Measurements from ENCODE around the gene NYAP1.
"Not testable (repeated sequence)": the region's sequence is repeated elsewhere in the genome, so short reads cannot be mapped to it uniquely, and the experiment has no call there.

Gene NYAP1

GRCh38 chr7:100513212-100513810 is 29.6 kb downstream of the NYAP1 start:
- no peaks in the 10 kb centered on the region for H3K27me3 ChIP-seq (ENCODE audit: control insufficient read depth, insufficient read depth, low read length)
- H3K36me3 ChIP-seq (ENCODE audit: control insufficient read depth, insufficient read depth, low read length): no peaks in the 10 kb centered on the region

GRCh38 chr7:100515072-100515532 is 31.4 kb downstream of the NYAP1 start:
- no peak overlapping the region for H3K27ac ChIP-seq (ENCODE audit: low read depth, low read length)
- no peaks in the 10 kb centered on the region for H3K36me3 ChIP-seq (ENCODE audit: control insufficient read depth, insufficient read depth, low read length)
- no peak overlapping the region for H3K4me3 ChIP-seq (ENCODE audit: low read length)
- no peaks in the 10 kb centered on the region for H3K27me3 ChIP-seq (ENCODE audit: control insufficient read depth, insufficient read depth, low read length)
- no peak overlapping the region for H3K9ac ChIP-seq (ENCODE audit: low read length)
- H3K4me1 ChIP-seq (ENCODE audit: control insufficient read depth, insufficient read depth, low read length): no peaks in the 10 kb centered on the region

More at GRCh38 chr7:100513212-100513810, 29.6 kb downstream of the NYAP1 start:
- Histone ChIP-seq H3K4me1 (ENCODE audit: control insufficient read depth, insufficient read depth, low read length) (no peaks in the 10 kb centered on the region), H3K9ac (ENCODE audit: low read length) (no peak overlapping the region), H3K4me3 (ENCODE audit: low read length) (no peak overlapping the region), H3K27ac (ENCODE audit: low read depth, low read length) (no peak overlapping the region)

DNA sequence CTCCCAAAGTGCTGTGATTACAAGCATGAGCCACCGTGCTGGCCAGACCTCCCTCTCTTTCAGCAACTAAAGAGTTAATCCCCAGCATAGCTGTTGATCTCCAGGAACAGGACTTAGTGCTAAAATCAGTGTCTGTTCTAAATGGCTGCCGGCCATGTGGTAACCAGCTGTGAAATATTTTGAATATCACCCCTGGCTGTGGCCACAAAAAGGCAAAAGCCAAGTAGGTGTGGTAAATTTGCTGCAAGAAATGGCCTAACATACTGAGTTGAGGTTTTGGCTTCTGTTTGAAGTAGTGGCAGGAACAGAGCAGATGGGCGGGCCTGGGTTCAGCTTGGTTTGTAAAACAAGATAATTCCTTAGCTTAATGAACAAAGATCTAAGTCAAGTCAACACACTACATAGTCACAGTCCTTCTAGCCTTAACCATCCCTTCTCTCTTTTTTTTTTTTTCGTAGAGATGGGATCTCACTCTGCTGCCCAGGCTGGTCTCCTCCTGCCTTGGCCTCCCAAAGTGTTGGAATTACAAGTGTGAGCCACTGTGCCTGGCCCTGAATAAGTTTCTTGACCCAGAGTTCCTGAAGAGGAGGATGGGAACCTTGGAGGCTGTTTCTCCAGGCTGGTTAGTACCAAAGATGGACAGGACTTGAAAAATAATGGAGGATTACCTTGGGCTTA is 32.5 kb downstream of the NYAP1 start:
- H3K4me1 ChIP-seq (ENCODE audit: control insufficient read depth, insufficient read depth, low read length): no peaks in the 10 kb centered on the region
- H3K4me3 ChIP-seq (ENCODE audit: low read length): no peak overlapping the region
- no peak overlapping the region for H3K27ac ChIP-seq (ENCODE audit: low read depth, low read length)
- no peaks in the 10 kb centered on the region for H3K27me3 ChIP-seq (ENCODE audit: control insufficient read depth, insufficient read depth, low read length)
- no peaks in the 10 kb centered on the region for H3K36me3 ChIP-seq (ENCODE audit: control insufficient read depth, insufficient read depth, low read length)
- H3K9ac ChIP-seq (ENCODE audit: low read length): no peak overlapping the region

GRCh38 chr7:100517305-100517704 is 33.6 kb downstream of the NYAP1 start:
- Histone ChIP-seq H3K27me3 (ENCODE audit: control insufficient read depth, insufficient read depth, low read length) (no peaks in the 10 kb centered on the region), H3K9ac (ENCODE audit: low read length) (no peak overlapping the region), H3K4me1 (ENCODE audit: control insufficient read depth, insufficient read depth, low read length) (no peaks in the 10 kb centered on the region), H3K27ac (ENCODE audit: low read depth, low read length) (no peak overlapping the region), H3K36me3 (ENCODE audit: control insufficient read depth, insufficient read depth, low read length) (no peaks in the 10 kb centered on the region), H3K4me3 (ENCODE audit: low read length) (no peak overlapping the region)

DNA sequence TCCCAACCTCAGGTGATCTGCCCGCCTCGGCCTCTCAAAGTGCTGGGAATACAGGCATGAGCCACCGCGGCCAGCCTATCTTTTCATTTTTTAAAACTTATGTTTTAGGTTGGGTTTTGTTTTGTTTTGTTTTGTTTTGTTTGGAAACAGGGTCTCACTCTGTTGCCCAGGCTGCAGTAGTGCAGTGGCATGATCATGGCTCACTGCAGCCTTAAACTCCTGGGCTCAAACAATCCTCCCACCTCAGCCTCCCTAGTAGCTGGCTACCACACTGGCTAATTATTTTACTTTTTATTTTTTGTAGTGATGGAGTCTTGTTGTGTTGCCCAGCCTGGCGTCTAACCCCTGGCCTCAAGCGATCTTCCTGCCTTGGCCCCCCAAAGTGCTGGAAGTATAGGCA is 35.9 kb downstream of the NYAP1 start:
- Histone ChIP-seq H3K27me3 (ENCODE audit: control insufficient read depth, insufficient read depth, low read length) (no peaks in the 10 kb centered on the region), H3K36me3 (ENCODE audit: control insufficient read depth, insufficient read depth, low read length) (no peaks in the 10 kb centered on the region), H3K27ac (ENCODE audit: low read depth, low read length) (no peak overlapping the region), H3K4me3 (ENCODE audit: low read length) (no peak overlapping the region), H3K9ac (ENCODE audit: low read length) (no peak overlapping the region), H3K4me1 (ENCODE audit: control insufficient read depth, insufficient read depth, low read length) (no peaks in the 10 kb centered on the region)

DNA sequence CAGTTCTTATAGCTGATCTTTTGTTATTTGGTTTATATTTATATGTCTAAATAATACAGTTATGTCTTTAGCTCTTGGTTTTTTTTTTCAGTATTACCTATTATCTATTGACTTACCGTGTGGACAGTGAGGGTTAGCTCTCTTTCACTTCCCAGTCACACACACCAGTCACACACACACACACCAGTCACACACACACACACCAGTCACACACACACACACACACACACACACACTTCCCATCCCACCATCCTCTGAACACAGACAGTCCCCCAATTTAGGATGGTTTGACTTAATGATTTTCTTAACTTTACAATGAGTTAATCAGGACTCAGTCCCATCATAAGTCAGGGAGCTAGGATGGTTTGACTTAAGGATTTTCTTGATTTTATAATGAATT is 36.4 kb downstream of the NYAP1 start:
- Histone ChIP-seq H3K27ac (ENCODE audit: low read depth, low read length) (no peak overlapping the region), H3K4me3 (ENCODE audit: low read length) (no peak overlapping the region), H3K4me1 (ENCODE audit: control insufficient read depth, insufficient read depth, low read length) (no peaks in the 10 kb centered on the region), H3K9ac (ENCODE audit: low read length) (no peak overlapping the region), H3K36me3 (ENCODE audit: control insufficient read depth, insufficient read depth, low read length) (no peaks in the 10 kb centered on the region), H3K27me3 (ENCODE audit: control insufficient read depth, insufficient read depth, low read length) (no peaks in the 10 kb centered on the region)

- H3K9ac ChIP-seq (ENCODE audit: low read length): no peak overlapping the region
- H3K36me3 ChIP-seq (ENCODE audit: control insufficient read depth, insufficient read depth, low read length): no peaks in the 10 kb centered on the region
- no peaks in the 10 kb centered on the region for H3K27me3 ChIP-seq (ENCODE audit: control insufficient read depth, insufficient read depth, low read length)
- no peaks in the 10 kb centered on the region for H3K4me1 ChIP-seq (ENCODE audit: control insufficient read depth, insufficient read depth, low read length)
- no peak overlapping the region for H3K27ac ChIP-seq (ENCODE audit: low read depth, low read length)
- no peak overlapping the region for H3K4me3 ChIP-seq (ENCODE audit: low read length)
Measured at GRCh38 chr7:100521076-100521475, 37.3 kb downstream of the NYAP1 start.

GRCh38 chr7:100521909-100522593 is 38.3 kb downstream of the NYAP1 start:
- not testable (repeated sequence) for H3K4me1 ChIP-seq (ENCODE audit: control insufficient read depth, insufficient read depth, low read length); H3K27me3 ChIP-seq (ENCODE audit: control insufficient read depth, insufficient read depth, low read length); H3K27ac ChIP-seq (ENCODE audit: low read depth, low read length); H3K4me3 ChIP-seq (ENCODE audit: low read length); H3K9ac ChIP-seq (ENCODE audit: low read length); H3K36me3 ChIP-seq (ENCODE audit: control insufficient read depth, insufficient read depth, low read length)

- not testable (repeated sequence) for H3K27me3 ChIP-seq (ENCODE audit: control insufficient read depth, insufficient read depth, low read length); H3K4me3 ChIP-seq (ENCODE audit: low read length); H3K9ac ChIP-seq (ENCODE audit: low read length); H3K36me3 ChIP-seq (ENCODE audit: control insufficient read depth, insufficient read depth, low read length); H3K27ac ChIP-seq (ENCODE audit: low read depth, low read length); H3K4me1 ChIP-seq (ENCODE audit: control insufficient read depth, insufficient read depth, low read length)
Measured at GRCh38 chr7:100523192-100523591, 39.5 kb downstream of the NYAP1 start.

GRCh38 chr7:100528108-100528866 is 44.6 kb downstream of the NYAP1 start:
- not testable (repeated sequence) for H3K4me3 ChIP-seq (ENCODE audit: low read length); H3K27ac ChIP-seq (ENCODE audit: low read depth, low read length); H3K9ac ChIP-seq (ENCODE audit: low read length); H3K36me3 ChIP-seq (ENCODE audit: control insufficient read depth, insufficient read depth, low read length); H3K27me3 ChIP-seq (ENCODE audit: control insufficient read depth, insufficient read depth, low read length); H3K4me1 ChIP-seq (ENCODE audit: control insufficient read depth, insufficient read depth, low read length)

GRCh38 chr7:100532165-100533022 is 48.7 kb downstream of the NYAP1 start:
- Histone ChIP-seq H3K36me3 (ENCODE audit: control insufficient read depth, insufficient read depth, low read length) (no peaks in the 10 kb centered on the region), H3K27me3 (ENCODE audit: control insufficient read depth, insufficient read depth, low read length) (no peaks in the 10 kb centered on the region), H3K27ac (ENCODE audit: low read depth, low read length) (no peak overlapping the region), H3K9ac (ENCODE audit: low read length) (no peak overlapping the region), H3K4me3 (ENCODE audit: low read length) (no peak overlapping the region), H3K4me1 (ENCODE audit: control insufficient read depth, insufficient read depth, low read length) (no peaks in the 10 kb centered on the region)

- H3K4me3 ChIP-seq (ENCODE audit: low read length); H3K4me1 ChIP-seq (ENCODE audit: control insufficient read depth, insufficient read depth, low read length); H3K27me3 ChIP-seq (ENCODE audit: control insufficient read depth, insufficient read depth, low read length); H3K36me3 ChIP-seq (ENCODE audit: control insufficient read depth, insufficient read depth, low read length); H3K9ac ChIP-seq (ENCODE audit: low read length); H3K27ac ChIP-seq (ENCODE audit: low read depth, low read length): not testable (repeated sequence)
Measured at GRCh38 chr7:100535982-100536381, 52.3 kb downstream of the NYAP1 start.

Measured in rectal smooth muscle tissue (tissue), 1 donor.